Activated naive CD4-positive, alpha-beta T cell treated with Interleukin-2 at 50 U/mL for 16 hours (primary cell): Measurements from ENCODE around the gene RAD51B.

ENCODE experiments used
- DNase-seq: peaks from one replicate; pipeline ENCODE4 v3.0.0-alpha.2; 2020

RAD51B gene

DNA sequence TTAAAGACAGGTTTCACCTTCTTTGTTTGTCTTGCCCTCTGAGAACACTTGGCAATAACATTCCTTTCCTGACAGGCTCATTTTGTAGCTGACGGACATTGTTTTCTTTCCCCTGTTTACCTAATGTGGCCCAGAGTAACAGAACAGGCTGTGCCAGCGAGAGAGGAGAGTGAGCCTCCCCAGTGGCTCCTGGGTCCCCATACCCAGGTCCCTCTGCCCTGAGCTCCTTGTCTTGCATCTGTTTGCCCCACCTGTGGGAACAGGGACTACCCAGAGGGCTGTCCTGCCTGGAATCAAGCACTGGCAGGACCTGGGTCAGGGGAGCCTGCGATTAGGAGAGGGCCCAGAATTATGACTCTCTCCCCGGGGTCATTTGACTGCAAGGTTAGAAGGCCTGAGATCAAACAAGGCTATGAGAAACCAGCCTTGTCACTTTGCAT, 750.4 kb downstream of the RAD51B start:
- DNase-seq, result no peak

DNA sequence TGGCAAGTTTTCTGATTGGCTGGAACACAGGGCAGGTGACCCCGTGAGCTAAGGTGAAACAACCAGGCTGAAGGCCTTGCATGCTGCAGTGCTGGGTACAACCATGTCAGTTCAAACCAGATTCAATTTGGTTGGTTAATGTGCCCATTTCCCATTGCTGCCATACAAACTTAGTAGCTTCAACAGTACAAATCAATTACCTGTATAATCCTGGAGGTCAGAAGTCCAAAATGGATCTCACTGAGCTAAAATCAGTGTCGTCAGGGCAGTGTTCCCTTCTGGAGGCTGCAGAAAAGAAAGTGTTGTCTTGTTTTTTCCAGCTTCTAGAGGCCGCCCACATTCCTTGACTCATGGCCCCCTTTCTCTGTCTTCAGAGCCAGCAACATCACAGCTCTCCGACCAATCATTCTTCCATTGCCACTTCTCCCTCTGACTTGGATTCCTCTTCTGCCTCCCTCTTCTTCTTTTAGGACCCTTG, 751.6 kb downstream of the RAD51B start:
- DNase-seq, result no peak

DNA sequence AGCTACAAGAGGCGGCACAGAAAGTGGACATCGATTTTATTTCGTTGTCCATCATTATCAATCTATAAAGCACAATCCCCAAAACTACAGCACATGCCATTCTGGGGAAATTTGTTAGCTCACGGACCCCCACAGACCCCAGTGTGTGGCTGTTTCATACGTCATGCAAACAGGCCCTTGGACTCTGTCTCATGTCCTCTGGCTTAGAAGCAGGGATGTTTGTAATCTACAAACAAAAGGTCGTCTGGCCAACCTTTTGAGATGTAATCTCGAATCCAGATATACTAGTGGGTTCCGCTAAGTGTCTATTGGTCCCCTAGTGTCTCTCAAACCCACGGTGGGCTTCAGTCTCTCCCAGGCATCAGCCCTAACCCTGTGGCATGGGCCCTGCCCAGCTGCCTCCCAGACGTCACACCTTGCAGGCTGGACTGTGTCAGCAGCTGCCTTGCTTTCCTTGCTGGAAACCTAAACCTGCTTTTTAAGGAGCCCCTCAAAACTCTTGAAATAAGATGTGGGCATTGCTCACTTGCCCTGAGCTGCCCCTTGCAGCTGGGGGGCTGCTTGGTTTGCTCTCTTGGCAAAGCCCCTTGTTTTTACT, 752.4 kb downstream of the RAD51B start:
- no peak for DNase-seq

DNA sequence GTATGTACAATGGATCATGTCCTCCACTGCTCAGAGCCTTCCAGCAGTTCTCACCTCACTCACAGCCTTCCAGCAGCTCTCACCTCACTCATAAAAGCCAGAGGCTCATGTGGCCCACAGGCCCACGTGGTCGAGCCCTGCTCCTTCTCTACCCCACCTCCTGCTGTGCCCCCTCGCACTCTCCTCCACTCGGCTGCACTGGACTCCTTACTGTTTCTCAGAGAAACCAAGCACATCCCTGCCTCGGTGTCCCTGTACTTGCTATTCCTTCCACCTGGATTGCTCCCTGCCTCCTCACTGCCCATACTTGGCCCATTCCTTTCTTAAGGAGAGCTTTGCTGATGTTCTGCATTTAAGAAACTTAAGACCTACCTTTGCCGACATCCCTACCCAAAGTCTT, 753.5 kb downstream of the RAD51B start:
- no peak for DNase-seq

DNA sequence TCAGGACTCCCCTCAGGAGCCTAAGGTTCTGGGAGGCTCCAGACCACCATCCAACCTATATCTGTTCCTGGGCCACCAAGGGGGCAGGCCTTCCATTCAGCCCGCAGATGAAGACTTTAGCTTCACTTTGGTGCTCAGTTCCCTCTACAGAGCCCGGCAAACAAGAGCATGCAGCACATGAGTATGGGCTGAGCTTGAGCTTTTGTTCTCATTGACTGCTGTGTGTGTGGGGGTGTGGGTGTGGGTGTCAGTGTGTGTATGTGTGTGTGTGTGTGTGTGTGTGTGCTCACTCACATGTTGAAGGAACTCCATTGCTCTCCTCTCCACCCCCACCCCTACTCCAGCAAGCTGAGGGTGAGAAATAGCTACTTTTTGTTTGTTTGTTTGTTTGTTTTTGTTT, 754.1 kb downstream of the RAD51B start:
- DNase-seq, result no peak

DNA sequence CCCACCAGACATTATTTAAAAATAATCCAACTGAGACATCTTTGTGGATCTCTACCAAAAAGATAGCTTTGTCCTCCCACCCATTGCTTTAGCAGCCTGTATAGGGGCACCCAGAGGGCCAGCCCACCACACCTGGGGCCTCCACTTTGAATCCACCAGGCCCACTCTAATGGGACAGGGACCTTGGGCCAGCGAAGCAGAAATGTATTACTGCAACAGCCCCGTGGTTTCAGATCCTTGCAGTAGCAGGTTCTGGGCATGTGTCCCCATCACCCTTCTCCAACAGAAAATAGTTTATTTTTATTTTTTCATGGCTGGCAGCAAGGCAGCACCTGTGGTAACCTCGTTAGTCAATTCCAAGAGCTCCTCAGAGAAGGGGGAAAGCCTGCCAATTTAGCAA, 754.9 kb downstream of the RAD51B start:
- no peak for DNase-seq

DNA sequence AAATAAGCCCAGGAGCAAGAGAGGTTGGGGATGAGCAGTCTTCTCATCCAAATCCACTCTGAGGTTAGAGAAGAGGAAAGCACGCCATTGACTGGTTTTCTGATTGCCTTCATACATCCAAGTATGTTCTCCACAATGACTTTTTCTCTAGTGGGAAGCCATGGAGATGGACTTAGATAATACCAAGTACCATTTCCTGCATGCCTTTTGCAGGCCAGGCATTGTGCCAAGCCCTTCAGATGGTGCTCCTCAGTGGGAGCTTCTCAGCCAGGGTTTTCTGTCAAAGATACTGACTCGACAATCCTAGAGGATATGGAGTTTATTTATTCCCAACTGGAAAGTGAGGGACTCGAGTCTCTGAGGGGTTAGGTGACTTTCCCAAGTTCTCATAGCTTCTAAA, 755.3 kb downstream of the RAD51B start:
- DNase-seq, result no peak

DNA sequence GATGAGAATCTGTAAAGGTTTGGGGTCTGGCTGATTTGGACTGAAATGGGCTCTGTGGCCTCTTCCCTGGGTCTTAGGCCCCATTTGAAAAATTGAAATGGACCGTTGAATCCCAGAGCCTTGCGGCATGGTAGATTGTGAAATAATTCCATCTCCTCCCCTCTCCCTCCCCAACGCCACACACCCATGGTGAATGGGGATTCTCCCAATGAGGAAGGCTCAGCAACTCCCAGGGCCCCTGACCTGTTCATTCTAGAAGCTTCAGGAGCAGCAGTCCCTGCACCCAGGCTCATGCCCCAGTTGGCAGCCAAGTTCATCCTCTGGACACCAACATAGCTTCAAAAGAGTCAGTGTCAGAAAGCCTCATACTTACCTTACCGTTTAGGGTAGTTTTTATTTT, 755.8 kb downstream of the RAD51B start:
- DNase-seq, result no peak

DNA sequence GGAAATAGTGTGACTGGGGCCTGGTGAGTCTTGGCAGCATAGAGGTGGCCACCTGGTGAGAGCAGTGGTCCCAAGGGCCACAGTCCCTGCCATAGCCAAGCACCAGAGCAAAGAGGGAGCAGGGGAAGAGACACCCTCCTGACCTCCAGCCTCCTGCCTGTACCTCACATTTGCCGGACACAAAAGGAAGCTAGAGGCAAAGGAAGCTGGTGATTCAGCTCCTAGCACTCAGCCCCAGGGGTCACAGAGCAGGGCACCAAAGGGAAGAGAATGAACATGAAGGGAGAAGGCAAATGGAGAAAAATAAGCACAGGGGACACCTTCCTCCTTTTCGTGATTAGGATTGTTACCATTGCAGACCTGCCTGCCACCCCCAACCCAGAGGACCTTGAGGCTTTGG, 756.5 kb downstream of the RAD51B start:
- DNase-seq, result no peak

DNA sequence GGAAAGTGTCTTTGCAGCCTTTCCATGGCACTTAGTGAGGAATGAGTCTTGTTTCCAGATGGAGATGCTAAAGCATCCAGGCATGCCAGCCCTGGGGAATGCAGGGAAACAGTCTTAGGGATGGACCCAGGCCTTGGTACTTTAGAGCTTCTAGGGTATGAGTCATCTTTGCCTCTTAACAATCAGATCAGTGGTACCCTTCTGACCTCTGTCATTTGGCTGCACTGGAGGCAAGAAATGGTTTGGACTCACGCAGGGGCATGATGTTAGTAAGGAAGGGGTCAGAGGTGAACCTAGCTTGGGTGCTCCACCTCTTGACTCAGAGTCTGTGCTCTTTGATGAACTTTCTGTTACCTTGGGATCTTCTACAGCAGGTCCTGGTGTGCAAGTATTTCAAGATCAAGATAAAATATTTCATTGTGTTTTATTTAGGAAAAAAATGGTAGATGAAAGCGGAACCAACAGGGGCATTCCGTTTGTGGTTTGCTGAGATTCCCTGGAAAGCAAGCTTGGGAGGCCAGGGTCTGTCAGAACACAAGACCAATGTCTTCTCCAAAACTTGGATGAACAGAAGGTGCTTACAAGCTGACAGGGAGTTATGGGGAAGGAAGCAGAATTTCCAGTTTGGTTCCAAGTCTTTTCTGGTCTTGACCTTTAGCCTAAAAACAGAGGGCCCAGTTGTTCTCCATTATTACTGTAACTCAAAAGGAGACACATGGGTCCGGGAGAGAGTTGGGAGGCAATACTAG, 757.1 kb downstream of the RAD51B start:
- no peak for DNase-seq

DNA sequence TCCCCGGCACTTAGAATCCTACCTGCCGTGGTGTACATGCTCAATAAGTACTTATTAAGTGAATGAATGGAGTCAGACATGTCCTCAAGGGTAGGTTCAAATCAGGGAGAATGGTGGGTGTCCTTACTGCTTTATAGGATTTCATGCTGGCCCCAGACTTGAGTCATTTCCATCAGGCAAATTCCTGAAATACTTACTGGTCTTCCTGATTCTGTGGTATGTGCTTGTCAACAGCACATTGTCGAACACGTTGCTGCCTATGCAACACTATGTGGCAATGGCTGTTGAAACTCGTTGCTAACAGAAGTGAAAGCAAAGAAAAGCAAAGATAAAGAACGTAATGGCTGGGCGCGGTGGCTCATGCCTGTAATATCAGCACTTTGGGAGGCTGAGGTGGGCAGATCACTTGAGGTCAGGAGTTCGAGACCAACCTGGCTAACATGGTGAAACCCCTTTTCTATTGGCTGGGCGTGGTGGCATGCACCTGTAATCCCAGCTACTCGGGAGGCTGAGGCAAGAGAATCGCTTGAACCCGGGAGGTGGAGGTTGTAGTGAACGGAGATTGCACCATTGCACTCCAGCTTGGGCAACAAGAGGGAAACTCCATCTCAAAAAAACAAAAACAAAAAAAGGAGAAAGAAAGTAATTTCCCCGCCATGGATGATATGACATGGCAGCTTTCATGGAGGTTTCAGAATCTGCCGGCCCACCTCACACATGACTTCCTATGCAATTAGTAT, 758.4 kb downstream of the RAD51B start:
- DNase-seq, result no peak

DNA sequence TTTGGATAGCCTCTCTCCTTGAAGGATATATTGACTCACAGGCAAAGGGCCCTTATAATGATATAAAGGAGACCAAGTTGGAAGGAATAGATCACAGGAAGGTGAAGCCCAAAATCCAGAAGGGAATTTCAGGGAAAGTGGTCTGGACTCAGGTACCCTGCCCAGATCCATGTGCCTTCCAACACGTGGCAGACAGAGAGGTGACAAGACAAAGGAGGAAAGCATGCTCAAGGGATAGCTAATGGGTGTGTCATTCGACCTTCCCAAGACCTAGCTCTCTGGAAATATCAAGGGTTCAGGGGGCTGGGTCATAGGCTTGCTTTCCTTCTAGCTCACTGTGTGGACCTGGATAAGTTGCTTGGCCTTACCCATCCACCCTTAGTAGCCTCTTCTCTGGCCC, 759.0 kb downstream of the RAD51B start:
- no peak for DNase-seq

DNA sequence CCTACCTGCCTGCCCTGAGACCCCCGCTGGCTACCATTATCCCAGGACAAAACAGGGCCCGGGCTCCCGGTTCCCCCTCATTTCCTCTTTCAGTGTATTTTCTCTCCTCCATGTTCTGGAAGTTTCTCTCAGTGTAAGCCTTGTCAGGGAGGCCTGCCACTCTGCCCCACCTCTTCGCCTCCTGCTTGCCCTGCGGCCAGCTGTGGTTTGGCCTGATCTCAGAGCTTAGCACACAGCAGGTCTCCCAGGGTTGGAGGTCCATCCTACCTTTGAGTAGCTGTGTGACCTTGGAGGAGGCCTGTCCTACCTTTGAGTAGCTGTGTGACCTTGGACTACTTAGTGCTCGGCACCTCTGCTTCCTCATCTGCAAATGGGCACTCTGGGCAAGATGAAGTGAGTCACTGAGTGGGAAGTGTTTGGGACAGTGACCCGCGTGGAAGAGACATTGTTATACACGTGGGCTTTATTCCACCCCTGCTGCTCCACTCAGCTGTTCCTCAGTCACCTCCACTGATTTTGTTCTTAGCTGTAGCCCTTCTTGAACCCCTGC, 760.6 kb downstream of the RAD51B start:
- no peak for DNase-seq

DNA sequence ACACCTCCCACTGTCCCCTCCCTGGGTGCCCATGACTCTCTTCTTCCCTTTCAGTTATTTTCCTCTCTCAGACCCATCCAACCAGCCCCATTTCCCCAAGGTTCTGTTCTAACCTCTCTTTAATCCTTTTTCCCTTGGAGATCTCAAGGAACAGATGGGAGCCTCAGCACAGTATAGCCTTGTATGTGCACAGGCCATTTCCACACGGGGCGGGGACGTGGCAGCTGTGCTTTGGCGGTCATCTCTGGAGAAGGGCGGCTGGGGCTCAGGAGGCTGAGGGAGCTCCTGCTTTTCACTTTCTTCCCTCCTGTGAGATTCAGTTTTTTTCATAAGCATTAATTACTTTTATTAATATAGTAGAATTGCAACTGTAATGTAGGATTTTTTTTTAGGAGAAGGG, 761.1 kb downstream of the RAD51B start:
- no peak for DNase-seq

DNA sequence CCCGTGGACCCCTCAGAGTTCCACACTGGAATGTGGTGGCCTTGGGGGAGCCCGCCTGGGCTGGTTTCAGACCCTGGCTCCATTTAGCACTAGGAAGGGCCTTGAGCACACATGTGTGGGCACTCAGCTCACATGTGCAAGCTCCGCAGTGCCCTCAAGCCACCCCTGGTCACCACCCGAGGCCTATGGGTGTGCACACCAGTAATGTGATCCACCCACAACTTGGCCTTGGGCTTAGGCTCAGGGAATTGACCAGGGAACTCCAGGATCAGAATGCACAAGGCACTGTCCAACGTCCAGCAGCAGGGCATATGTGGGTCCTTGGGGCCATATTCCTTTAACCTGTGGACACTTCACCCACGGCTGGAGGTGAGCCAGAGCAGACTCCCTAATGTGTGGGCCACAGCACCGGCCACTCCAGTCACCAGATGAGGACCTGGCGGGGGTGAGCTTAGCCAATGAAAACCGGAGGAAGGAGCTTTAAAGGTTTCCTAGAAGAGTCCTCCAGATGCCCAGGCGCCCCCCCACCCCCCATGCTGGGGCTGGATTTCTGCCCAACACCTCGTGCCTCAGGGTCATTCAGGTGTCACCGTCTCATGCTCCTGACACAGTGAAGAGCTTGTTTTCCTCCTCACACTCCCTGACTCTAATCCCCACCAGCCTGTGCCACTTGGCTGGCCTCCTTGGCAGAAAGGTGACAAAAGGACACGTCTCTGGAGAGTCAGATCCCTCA, 764.1 kb downstream of the RAD51B start:
- no peak for DNase-seq

DNA sequence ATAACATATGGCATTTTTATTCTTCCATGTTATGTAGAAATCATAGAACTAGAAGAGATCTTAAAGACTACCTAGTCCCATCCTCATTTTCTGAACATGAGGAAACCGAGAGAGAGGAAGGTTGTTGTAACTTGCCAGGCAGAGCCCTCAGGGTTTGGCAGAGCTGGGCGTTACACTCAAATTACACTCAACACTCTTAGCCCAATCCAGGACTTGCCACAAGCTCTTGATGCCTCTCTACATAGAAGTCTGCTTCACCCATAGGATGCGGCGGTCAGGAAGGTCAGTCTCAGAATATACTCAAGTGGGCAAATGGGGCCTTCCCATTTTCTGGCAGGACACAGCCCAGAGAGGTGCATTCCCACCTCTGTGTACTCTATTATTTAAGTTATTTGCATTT, 765.2 kb downstream of the RAD51B start:
- DNase-seq, result no peak

DNA sequence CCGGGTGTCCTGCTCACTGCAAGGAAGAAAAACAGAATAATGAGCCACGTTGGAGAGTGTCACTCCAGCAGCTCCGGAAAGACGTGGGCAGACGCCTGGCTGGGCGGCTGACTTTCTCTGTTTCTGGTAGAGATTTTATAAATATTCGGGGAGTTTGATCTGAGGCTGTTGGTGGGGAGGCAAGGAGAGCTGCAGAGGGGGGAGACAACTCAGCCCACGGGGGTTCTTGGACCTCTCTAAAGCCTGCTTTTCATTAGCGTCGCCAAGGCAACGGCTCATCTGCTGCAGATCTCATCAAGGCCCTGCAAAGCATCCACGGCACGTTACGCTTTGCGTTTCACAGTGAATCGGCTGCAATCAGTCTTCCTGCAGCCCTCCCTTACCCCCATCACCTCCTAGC, 766.1 kb downstream of the RAD51B start:
- no peak for DNase-seq

DNA sequence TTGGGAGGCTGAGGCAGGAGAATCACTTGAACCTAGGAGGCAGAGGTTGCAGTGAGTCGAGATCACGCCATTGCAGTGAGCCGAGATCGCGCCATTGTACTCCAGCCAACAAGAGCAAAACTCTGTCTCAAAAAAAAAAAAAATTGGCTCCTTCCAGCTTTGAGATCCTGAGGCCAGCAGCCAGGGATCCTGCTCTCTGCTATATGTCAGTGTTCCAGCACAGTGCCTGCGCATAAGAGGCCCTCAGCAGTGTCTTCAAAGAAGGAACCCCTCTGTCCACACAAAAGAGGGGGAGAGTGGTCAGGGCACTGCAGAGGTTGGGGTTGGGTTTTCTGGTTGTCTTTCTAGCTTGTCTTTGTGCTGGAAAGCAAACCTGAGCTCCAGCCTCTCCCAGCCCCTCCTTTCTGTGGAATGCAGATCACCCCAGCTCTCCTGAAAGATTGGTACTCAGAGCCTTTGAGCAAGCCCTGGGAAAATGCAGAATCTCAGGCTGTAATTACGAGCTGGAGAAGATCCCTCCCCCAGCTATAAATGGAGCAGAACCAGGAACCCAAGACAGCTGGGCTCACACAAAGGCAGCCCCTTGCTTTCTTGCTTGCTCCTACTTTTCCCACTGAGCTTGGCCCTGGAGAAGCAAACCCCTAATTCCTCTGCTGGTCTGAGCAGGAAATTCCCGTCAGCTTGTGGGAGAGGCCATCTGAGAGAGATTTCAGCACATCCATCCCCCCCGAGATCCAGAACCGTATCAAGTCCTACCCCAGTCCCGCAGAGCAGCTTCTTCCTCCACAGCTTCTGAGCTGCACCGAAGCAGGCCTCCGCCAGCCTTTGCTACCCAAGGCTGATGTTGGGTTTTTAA, 767.5 kb downstream of the RAD51B start:
- no peak for DNase-seq

DNA sequence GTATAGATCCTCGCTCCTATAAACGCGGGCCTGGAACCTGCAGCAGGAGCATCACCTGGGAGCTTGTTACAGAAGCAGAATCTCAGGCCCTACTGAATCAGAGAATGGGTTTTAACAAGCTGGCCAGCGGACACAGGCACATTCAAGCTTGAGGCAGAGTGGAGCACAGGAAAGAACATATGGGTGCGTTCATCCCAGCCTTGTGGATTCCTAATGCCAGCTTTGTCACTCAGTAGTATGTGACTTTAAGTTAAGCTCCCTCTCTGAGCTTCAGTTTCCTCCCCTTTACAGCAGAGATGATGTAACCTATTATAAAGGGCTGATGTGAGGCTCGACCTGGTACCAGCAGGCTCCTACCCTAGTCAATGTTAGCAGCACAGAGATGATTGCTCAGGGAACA, 768.4 kb downstream of the RAD51B start:
- DNase-seq, result no peak

DNA sequence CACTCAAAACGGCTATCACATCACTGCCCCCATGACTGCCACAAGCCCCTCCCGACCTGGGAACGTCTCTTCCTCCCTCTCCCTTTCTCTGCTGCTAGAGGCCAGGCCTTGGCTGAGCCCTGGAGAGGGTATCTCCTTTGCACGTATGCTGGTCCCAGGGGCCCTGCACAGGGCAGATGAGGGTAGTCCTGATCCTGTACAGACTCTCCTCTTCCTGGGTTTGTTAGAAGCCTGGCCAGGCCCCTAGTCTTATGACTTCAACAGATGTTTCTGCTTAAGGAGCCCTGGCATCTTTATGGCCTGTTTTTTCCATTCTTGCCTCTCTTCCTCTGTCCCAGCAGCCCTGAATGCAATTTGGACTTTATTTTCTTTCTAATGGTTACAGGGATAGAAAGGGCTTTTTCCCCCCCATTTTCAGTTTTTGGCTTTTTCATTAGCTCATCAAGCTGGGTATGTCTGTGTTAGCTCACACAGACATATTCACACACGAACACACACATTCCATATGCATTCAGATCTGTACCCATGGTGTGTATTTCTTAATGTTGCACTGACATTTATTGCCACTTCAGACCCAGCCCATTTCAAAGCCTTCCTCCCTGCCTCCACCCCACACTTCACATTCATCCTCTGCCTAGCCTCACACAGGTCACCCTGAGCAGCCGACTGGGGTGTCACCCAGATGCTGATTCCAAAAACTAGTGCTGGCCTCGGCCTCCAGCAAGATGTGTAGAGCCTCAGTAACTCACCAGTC, 770.0 kb downstream of the RAD51B start:
- no peak for DNase-seq

DNA sequence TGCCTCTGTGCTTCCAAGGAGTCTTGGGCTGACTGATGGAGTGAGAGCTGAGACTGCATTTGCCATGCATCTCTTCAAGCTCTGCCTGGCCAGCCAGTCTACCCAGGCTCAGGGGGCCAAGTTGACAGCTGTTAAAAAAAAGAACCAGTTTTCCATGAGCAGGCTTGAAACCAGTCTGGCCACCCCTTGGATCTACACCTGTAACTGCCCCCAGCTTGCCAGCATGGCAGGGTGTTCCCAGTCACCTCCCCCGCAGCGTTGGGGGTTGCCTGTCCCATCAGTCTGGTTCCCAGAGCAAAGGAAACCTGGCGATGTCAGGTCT, 770.6 kb downstream of the RAD51B start:
- DNase-seq, result no peak

DNA sequence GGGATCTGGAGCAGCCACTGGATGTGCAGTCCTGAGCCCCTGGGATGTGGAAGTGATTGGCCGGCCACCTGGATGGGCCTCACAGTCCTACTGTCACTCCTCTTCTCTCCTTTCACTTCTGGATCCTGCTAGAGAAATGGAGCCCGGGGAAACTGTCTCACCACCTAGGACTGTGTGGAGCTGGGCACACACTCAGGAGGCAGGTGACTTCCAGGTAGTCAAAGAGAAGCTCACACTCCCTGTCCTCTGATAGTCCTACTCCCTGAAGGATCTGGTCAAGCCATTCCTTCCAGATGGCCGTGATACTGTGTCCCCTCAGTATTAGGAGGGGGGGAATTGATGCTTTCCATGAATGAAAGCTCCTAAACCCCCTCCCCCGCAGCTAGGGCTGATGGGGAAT, 772.2 kb downstream of the RAD51B start:
- DNase-seq, result no peak
